NB4 (cell line): ENCODE measurements around the gene C11orf21.

Experiments used
- DNase-seq: peaks from one replicate; pipeline ENCODE4 v3.0.0; 2010; ENCODE audit warnings: low read depth
- H3K4me3 ChIP-seq: one replicate; pipeline ENCODE4 v1.5.1; 2011; ENCODE audit warnings: mild to moderate bottlenecking, low read depth, low read length, moderate library complexity
- MYC ChIP-seq: IDR thresholded peaks from 2 replicates; pipeline ENCODE4 v1.6.1; 2011; ENCODE audit warnings: low read depth, low read length
- POLR2A ChIP-seq: IDR thresholded peaks from 2 replicates; pipeline ENCODE4 v1.6.1; 2011; ENCODE audit warnings: mild to moderate bottlenecking; ENCODE audit not compliant: insufficient read length; ENCODE audit errors: extremely low read depth
- TF ChIP-seq, protein P1 (sequence below): IDR thresholded peaks from one replicate; pipeline ENCODE4 v1.5.1; 2012; ENCODE audit warnings: low read depth, low read length
- TF ChIP-seq, protein P2 (sequence below): IDR thresholded peaks from 2 replicates; pipeline ENCODE4 v1.6.1; 2011; ENCODE audit warnings: low read depth, low read length

Gene C11orf21

DNA sequence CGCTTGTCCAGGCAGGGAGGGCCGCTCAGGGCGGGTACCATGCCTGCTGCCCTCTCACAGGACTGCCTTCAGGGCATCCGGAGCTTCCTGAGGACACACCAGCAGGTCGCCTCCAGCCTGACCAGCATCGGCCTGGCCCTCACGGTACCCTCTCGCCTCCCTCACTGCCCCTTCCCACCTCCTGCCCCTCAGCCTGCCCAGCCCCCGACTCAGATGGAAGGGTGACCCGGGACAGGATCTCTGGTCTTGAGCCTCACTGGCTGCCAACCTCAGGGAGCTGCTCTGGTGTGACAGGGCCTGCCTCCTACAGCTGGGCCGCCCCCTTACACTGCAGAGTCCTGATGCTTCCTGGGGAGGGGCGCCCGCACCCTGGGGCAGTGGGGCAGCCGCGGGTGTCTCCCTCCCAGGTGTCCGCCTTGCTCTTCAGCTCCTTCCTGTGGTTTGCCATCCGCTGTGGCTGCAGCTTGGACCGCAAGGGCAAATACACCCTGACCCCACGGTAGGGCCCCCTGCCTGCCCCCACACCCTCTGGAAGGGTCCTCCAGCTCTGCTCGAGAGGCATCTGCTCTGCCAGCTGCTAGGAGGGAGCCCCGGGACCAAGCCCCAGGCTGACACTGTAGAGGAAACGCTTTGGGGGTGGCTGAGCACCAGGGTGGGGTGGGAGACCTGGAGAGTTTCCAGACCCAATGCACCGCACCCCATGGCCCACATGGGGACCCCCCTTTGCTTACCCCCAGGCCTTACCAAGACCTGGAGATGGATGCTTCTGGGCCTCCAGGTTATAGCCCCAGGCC, 14.6 kb upstream of the C11orf21 start:
- no peak overlapping the region for H3K4me3 ChIP-seq
- DNase-seq, result peak; percentile 25
- TF ChIP-seq MYC (no peak), POLR2A (no peak)
- TF ChIP-seq, protein P1, sequence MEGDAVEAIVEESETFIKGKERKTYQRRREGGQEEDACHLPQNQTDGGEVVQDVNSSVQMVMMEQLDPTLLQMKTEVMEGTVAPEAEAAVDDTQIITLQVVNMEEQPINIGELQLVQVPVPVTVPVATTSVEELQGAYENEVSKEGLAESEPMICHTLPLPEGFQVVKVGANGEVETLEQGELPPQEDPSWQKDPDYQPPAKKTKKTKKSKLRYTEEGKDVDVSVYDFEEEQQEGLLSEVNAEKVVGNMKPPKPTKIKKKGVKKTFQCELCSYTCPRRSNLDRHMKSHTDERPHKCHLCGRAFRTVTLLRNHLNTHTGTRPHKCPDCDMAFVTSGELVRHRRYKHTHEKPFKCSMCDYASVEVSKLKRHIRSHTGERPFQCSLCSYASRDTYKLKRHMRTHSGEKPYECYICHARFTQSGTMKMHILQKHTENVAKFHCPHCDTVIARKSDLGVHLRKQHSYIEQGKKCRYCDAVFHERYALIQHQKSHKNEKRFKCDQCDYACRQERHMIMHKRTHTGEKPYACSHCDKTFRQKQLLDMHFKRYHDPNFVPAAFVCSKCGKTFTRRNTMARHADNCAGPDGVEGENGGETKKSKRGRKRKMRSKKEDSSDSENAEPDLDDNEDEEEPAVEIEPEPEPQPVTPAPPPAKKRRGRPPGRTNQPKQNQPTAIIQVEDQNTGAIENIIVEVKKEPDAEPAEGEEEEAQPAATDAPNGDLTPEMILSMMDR, result no peak
- TF ChIP-seq, protein P2, sequence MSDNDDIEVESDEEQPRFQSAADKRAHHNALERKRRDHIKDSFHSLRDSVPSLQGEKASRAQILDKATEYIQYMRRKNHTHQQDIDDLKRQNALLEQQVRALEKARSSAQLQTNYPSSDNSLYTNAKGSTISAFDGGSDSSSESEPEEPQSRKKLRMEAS, result no peak

- no peak overlapping the region for H3K4me3 ChIP-seq
- peak; percentile 4 for DNase-seq
- TF ChIP-seq POLR2A (no peak), MYC (no peak)
- TF ChIP-seq, protein P2, result no peak
- TF ChIP-seq, protein P1, result no peak
Observed at GRCh38 chr11:2315395-2316168, 13.9 kb upstream of the C11orf21 start.

DNA sequence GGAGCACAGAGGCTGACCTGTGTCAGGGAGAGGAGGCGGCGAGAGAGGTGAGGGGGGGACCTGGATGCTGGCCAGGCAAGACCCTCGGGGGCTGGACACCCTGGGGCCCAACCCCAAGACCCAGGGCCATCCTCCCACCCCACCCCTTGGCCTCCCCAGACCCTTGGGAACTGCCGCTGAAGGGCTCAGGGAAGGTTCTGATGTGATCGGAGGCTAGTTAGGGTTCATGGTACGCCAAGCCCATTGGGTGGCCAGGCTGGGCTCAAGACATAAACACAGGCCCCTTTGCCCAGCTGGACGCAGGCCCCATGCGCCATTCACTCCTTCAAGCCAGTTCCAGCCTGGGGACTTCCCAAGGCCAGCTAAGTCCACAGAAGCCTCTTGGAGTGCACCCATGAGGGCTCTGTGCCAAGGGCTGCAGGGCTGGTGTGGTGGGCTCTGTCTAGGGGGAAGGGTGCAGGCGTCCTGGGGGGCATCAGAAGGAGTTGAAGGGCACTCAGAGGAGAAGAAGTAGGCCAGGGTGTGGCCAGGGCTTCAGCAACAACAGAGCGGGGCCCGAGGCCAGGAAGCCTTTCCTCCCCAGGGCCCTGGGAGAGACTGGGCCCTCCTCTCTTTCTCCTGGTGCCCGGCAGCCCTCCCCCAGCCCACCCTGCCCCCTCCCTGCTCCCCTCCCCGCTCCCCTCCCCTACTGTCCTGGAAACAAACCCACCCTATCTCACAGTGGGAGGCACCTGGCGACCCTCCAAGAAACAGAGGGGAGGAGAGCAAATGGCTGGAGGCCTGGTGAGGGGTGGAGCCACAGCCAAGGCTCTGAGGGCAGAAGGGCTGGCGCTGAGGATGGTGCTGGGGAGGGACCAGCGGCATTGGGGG, 13.0 kb upstream of the C11orf21 start:
- peak; percentile 27 for DNase-seq
- H3K4me3 ChIP-seq, result no peak overlapping the region
- TF ChIP-seq, protein P2, result no peak
- TF ChIP-seq, protein P1, result no peak
- TF ChIP-seq MYC (no peak), POLR2A (no peak)

GRCh38 chr11:2314136-2314524, 12.4 kb upstream of the C11orf21 start:
- H3K4me3 ChIP-seq, result no peak overlapping the region
- DNase-seq, result peak; percentile 12
- TF ChIP-seq, protein P1, result no peak
- TF ChIP-seq, protein P2, result no peak
- TF ChIP-seq POLR2A, result no peak
- no peak for TF ChIP-seq MYC

DNA sequence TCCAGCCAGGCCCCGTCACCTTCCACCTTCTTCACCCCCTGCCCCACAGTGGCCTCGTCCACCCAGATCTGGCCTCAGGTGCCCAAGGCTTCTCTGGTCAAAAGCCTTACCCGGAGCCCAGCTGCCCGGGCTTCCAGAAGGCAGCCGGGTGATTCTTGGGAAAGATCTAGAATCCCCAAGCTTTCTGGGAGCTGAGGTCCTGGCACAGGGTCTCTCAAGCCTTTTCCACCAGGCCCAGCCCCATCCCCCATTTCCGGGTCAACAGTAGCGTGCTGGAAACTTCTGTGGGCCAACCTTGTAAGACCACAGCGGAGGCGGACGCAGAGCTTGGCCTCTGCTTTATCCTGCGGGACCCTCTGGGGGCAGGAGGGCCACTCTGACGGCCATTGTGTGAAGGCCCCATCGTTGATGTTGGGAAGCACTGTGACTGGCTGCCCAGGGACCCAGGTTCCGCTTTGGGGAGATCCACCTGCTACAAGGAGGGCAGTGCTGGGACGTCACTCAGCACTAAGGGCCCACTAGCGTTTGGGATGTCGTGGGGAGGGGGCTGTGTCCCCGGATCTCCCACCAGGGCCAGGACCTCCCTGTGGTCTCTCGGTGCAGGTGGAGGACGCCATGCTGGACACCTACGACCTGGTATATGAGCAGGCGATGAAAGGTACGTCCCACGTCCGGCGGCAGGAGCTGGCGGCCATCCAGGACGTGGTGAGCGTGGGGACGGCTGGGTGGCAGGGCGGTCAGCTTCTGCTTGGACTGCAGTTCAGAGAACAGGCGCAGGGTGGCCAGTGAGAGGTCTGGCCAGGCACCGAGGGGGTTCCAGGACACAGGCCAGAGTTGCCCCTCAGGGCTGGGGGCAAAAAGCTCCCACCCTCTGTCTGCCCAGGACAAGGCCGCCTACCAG, 11.6 kb upstream of the C11orf21 start:
- H3K4me3 ChIP-seq, result no peak overlapping the region
- DNase-seq, result peak; percentile 11
- TF ChIP-seq POLR2A (no peak), MYC (no peak)
- TF ChIP-seq, protein P1, result no peak
- TF ChIP-seq, protein P2, result no peak
